GM12891 (cell line): ENCODE data around the gene HMOX1.

Source experiments
- PAX5 ChIP-seq: IDR thresholded peaks from 2 replicates; pipeline ENCODE4 v1.6.1; 2011; ENCODE audit warnings: low read length, moderate library complexity, mild to moderate bottlenecking; ENCODE audit not compliant: insufficient read depth, severe bottlenecking
- POLR2A ChIP-seq: IDR thresholded peaks from 2 replicates; pipeline ENCODE4 v1.6.1; 2011; ENCODE audit warnings: low read depth, low read length, control low read depth

- TF ChIP-seq POLR2A (no peak), PAX5 (no peak)
Observed at GRCh38 chr22:35384975-35385588, 4.2 kb downstream of the HMOX1 start.
